ENCODE measurements around the gene CCDC85C.

- no peak for TF ChIP-seq TCF12 (IDR thresholded peaks at IDR 0.05; ENCODE audit: low read depth, low read length)
- TF ChIP-seq MAX (IDR thresholded peaks at IDR 0.05): no peak
- TF ChIP-seq CTCF (IDR thresholded peaks at IDR 0.05; ENCODE audit: control extremely low read depth in 1 of 3, insufficient read depth in 1 of 3, low read depth in 1 of 3, low read length in 3 of 3): no peak
- no peak for TF ChIP-seq CHD1 (IDR thresholded peaks at IDR 0.05; ENCODE audit: low read depth, low read length)
- TF ChIP-seq YY1 (IDR thresholded peaks at IDR 0.05; ENCODE audit: low read depth, low read length): no peak
- no peak for TF ChIP-seq CREB1 (IDR thresholded peaks at IDR 0.05)
- no peak for TF ChIP-seq USF2 (IDR thresholded peaks at IDR 0.05; ENCODE audit: low read length)
- TF ChIP-seq TBP (IDR thresholded peaks at IDR 0.05; ENCODE audit: low read depth, low read length): no peak
- no peak for TF ChIP-seq TAF1 (IDR thresholded peaks at IDR 0.05; ENCODE audit: low read depth, low read length)
- no peak for TF ChIP-seq CEBPB (IDR thresholded peaks at IDR 0.05; ENCODE audit: low read depth, low read length)
- no peak for TF ChIP-seq POLR2A (IDR thresholded peaks at IDR 0.05; ENCODE audit: control extremely low read depth in 1 of 2, low read depth in 2 of 2, low read length in 2 of 2)
- TF ChIP-seq GTF2F1 (IDR thresholded peaks at IDR 0.05; ENCODE audit: borderline replicate concordance, low read depth, low read length): no peak
Observed at GRCh38 chr14:99576304-99576703, 27.7 kb downstream of the CCDC85C start.

Measured in H1 (cell line).